C4-2B (cell line): ENCODE results near the gene CTR9.

Source experiments
- ZFX ChIP-seq: fragments of 450-650 bp; IDR thresholded peaks from 2 replicates; pipeline ENCODE4 v1.6.1; 2017
- TF ChIP-seq, protein P1 (sequence below): fragments of 450-650 bp; conservative IDR thresholded peaks from 2 replicates; pipeline ENCODE4 v1.5.1; 2017; ENCODE audit warnings: mild to moderate bottlenecking

DNA sequence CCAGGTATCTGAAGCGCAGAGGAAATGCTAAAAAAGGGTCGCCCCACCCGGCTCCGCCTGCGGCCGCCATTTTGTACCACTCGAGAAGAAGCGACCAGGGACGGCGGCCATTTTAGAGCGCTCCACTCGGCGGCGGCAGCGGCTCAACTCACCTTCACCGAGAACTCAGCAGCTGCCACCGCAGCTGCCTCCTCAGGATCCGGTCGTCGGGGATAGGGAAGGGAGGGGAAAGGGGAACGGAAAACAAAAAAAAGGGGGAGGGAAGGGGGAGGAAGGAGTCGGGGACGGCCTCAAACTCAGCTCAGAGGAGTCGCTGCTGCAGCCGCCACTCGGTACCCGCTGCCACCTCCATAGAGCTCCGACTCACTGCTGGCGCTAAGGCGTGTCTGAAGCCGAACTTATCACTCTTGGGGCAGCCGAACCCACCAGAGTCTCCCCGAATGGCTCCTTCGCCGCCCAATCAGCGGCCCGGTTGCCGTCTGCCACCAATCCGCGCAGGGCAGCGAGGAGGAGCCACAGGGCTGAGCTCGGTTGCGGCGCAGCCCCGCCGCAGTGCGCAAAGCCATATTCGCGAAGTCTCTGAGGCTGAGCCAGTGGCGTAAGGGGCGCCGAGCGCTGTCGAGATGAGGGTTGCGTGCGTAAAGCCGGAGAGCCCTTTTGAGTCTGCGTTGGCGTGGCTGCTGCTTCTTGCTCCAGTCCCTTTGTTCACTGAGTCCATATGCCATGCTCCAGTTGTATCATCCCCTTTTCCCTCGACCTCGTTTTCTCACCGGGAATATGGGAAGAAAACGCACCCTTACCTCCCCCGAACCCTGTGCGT, 57.7 kb downstream of the CTR9 start, which contains the start of gene EIF4G2:
- TF ChIP-seq, protein P1, sequence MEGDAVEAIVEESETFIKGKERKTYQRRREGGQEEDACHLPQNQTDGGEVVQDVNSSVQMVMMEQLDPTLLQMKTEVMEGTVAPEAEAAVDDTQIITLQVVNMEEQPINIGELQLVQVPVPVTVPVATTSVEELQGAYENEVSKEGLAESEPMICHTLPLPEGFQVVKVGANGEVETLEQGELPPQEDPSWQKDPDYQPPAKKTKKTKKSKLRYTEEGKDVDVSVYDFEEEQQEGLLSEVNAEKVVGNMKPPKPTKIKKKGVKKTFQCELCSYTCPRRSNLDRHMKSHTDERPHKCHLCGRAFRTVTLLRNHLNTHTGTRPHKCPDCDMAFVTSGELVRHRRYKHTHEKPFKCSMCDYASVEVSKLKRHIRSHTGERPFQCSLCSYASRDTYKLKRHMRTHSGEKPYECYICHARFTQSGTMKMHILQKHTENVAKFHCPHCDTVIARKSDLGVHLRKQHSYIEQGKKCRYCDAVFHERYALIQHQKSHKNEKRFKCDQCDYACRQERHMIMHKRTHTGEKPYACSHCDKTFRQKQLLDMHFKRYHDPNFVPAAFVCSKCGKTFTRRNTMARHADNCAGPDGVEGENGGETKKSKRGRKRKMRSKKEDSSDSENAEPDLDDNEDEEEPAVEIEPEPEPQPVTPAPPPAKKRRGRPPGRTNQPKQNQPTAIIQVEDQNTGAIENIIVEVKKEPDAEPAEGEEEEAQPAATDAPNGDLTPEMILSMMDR: no peak
- TF ChIP-seq ZFX: no peak
